GM12875 (cell line): Measurements from ENCODE around the gene PHF2.

ENCODE experiments used
- H3K4me3 ChIP-seq: one replicate; pipeline ENCODE4 v1.5.1; 2011; ENCODE audit warnings: low read depth, low read length, control low read depth
- TF ChIP-seq, protein P1 (sequence below): IDR thresholded peaks from 2 replicates; pipeline ENCODE4 v1.5.1; 2011; ENCODE audit warnings: low read depth, mild to moderate bottlenecking, control low read depth, inconsistent platforms, low read length, moderate library complexity, borderline replicate concordance; ENCODE audit not compliant: insufficient read depth

PHF2 gene

DNA sequence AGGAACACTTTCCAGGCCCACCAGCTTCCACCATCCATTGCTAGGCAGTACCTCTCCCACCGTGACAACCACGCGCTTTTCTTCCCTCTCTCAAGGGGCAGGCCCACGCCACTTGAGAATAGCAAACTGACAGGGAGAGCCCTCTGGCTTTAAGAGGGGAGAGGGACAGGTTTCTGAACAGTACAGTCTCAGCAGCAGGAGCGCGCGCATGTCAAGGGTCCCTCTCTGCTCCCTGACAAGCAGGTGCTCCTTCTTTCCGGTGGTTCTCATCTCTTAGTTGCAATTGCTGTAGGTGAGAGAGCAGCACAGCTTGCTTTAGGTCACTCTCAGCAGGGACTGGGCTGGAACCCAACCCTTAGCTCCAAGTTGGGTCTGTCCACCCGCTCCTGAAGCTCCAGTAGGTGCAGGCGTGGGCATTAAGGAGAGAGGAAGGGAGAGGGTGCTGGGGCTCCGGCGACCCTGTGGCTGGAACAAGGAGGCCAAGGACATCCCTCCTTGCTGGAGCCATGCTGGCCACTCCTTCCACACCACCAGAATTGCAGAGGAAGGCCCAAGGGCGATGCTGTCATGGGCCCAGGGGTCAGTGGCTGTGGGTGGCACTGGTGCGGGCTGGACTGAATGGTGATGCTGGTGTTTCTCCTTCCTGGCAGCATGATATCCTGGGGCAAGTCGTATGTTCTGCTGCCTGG, 9.0 kb upstream of the PHF2 start:
- peak overlapping the region; percentile 77 for H3K4me3 ChIP-seq

DNA sequence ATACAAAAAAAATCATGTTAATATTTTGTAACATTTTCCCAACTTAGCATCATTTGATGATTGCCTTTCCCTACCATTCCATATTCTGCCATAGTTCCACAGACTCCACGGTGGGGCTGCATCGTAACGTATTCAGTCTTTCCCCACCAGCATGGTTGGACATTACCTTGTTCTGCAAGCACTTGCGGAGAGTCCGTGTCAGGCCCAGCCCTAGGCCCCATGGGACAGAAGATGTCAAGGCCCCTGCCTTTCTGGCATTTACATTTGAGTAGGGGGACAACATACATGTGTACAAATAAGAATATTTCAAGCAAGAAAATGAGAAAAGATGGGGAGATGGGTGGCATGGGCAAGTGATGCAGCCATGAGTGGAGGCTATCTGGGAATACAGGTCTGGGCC, 8.2 kb upstream of the PHF2 start:
- TF ChIP-seq, protein P1, sequence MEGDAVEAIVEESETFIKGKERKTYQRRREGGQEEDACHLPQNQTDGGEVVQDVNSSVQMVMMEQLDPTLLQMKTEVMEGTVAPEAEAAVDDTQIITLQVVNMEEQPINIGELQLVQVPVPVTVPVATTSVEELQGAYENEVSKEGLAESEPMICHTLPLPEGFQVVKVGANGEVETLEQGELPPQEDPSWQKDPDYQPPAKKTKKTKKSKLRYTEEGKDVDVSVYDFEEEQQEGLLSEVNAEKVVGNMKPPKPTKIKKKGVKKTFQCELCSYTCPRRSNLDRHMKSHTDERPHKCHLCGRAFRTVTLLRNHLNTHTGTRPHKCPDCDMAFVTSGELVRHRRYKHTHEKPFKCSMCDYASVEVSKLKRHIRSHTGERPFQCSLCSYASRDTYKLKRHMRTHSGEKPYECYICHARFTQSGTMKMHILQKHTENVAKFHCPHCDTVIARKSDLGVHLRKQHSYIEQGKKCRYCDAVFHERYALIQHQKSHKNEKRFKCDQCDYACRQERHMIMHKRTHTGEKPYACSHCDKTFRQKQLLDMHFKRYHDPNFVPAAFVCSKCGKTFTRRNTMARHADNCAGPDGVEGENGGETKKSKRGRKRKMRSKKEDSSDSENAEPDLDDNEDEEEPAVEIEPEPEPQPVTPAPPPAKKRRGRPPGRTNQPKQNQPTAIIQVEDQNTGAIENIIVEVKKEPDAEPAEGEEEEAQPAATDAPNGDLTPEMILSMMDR: no peak
- H3K4me3 ChIP-seq: no peak overlapping the region

More for the DNA sequence above, 9.0 kb upstream of the PHF2 start:
- TF ChIP-seq, protein P1: no peak

- no peak overlapping the region for H3K4me3 ChIP-seq
- TF ChIP-seq, protein P1: no peak
Measured at GRCh38 chr9:93569621-93570174, 6.7 kb upstream of the PHF2 start.

DNA sequence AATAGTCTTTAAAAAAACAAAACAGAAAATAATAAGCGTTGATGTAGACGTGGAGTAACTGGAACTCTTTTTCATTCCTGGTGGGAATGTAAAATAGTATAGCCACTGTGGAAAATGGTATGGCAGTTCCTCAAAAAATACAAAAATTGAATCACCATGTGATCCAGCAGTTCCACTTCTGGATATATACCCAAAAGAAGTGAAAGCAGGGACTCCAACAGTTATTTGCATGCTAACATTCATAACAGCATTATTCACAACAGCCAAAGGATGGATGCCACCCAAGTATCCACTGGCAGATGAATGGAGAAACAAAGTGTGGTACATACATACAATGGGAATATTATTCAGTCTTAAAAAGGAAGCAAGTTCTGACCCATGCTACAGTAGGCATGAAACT, 4.2 kb upstream of the PHF2 start:
- no peak overlapping the region for H3K4me3 ChIP-seq
- TF ChIP-seq, protein P1: no peak

- TF ChIP-seq, protein P1: no peak
Measured at GRCh38 chr9:93572636-93573515, 3.5 kb upstream of the PHF2 start.

GRCh38 chr9:93573516-93573828, 2.9 kb upstream of the PHF2 start:
- H3K4me3 ChIP-seq: no peak overlapping the region
- TF ChIP-seq, protein P1: no peak

More at GRCh38 chr9:93572636-93573515, 3.5 kb upstream of the PHF2 start:
- H3K4me3 ChIP-seq: no peak overlapping the region
